Thymus (tissue), 11 donors: ENCODE data around the gene MYO7B. TPM values are rescaled to one million over a fixed set of nuclear protein-coding genes. Genes with fewer than 3 reads are reported as not detected.

ENCODE experiments used
- DNase-seq, 9 donors: peaks; one replicate each; pipeline ENCODE4 v3.0.0-alpha.2; 2013; ENCODE audit warnings: low spot score in 9 of 9, low read depth in 6 of 9, missing footprints in 1 of 9
- H3K27ac ChIP-seq, 2 donors: one replicate each; pipeline ENCODE4 v1.5.1; 2013; ENCODE audit warnings: control low read depth in 1 of 2, low read depth in 1 of 2, low read length in 1 of 2, mild to moderate bottlenecking in 1 of 2, moderate library complexity in 1 of 2
- H3K27me3 ChIP-seq, 2 donors: one replicate each; pipeline ENCODE4 v1.5.1; 2013; ENCODE audit warnings: low read length in 1 of 2; ENCODE audit not compliant: control insufficient read depth in 2 of 2, insufficient read depth in 1 of 2
- H3K36me3 ChIP-seq, 2 donors: one replicate each; pipeline ENCODE4 v1.5.1; 2013; ENCODE audit warnings: low read length in 1 of 2, mild to moderate bottlenecking in 1 of 2, moderate library complexity in 1 of 2; ENCODE audit not compliant: control insufficient read depth in 2 of 2, insufficient read depth in 2 of 2
- H3K4me1 ChIP-seq, 2 donors: one replicate each; pipeline ENCODE4 v1.5.1; 2013; ENCODE audit warnings: low read length in 2 of 2; ENCODE audit not compliant: control insufficient read depth in 2 of 2, insufficient read depth in 2 of 2
- H3K4me3 ChIP-seq, 2 donors: one replicate each; pipeline ENCODE4 v1.5.1; 2013; ENCODE audit warnings: low read length in 2 of 2, control low read depth in 1 of 2, mild to moderate bottlenecking in 1 of 2
- H3K9me3 ChIP-seq, 2 donors: one replicate each; pipeline ENCODE4 v1.5.1; 2013; ENCODE audit warnings: low read length in 1 of 2, mild to moderate bottlenecking in 1 of 2; ENCODE audit not compliant: control insufficient read depth in 2 of 2, insufficient read depth in 1 of 2
- WGBS: extraction: QIAGEN DNeasy Blood & Tissue Kit; methylation state at CpG from one replicate; pipeline ENCODE4 v1.1.7; 2013; 5-methylcytosine and 5-hydroxymethylcytosine counted together
- polyA plus RNA-seq: library from polyadenylated mRNA; stranded (reverse); fragments of 200-250 nt; gene quantifications from one replicate; pipeline ENCODE4 v1.2.3, GENCODE V29; 2013
- total RNA-seq: library from RNA; stranded (reverse); fragments of 120-200 nt; gene quantifications from one replicate; pipeline ENCODE4 v1.2.4, GENCODE V29; 2013
- donor health status: healthy.

MYO7B gene
- total and polyA plus RNA-seq, 2 donors: 4.4 to 5.2 TPM

DNA sequence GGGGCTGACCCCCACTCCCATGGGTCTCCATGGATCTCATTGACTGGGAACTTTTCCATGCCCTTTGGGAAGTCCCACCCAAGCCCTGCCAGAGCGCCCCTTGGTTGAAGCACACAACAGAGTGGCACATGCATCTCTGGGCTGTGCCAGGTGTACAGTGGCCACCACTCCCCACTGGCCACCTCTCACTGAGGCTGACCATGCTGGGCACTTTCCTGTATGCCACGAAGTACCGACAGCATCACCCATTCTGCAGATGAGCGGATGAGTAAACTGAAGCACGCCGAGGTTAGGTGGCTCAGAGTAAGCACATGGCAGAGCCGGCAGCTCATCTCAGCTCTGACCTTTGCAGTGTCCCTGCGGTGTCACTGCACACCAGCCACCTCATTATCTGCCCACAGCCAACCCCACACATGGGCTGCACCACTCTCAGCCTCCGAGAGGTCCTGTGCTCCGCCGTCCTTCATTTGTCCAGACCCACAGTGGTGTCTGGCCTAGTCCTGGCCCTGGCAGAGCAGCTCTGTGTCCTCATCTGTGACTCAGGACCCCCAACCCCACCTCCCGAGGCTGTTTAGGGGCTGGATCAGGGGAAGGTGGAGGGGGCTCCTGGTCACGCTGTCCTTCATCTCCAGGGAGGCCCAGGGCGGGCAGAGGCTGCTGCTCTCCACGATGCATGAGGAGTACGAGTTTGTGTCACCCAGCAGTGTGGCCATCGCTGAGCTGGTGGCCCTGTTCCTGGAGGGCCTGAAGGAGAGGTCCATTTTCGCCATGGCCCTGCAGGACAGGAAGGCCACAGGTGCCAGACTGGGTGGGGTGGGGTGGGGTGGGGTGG lies 92.5 kb downstream of the MYO7B start:
- H3K27me3 ChIP-seq: peaks cover 0 to 11% of the 10 kb centered on the region in 2 donors
- no peak overlapping the region for H3K4me3 ChIP-seq
- no peak for DNase-seq
- WGBS: 97% methylated on average over 18 of the region's 18 CpGs
- peaks cover 0 to 4% of the 10 kb centered on the region in 2 donors for H3K9me3 ChIP-seq
- H3K36me3 ChIP-seq: no peaks in the 10 kb centered on the region
- peaks cover 10 to 52% of the 10 kb centered on the region in 2 donors for H3K4me1 ChIP-seq
- no peak overlapping the region for H3K27ac ChIP-seq

DNA sequence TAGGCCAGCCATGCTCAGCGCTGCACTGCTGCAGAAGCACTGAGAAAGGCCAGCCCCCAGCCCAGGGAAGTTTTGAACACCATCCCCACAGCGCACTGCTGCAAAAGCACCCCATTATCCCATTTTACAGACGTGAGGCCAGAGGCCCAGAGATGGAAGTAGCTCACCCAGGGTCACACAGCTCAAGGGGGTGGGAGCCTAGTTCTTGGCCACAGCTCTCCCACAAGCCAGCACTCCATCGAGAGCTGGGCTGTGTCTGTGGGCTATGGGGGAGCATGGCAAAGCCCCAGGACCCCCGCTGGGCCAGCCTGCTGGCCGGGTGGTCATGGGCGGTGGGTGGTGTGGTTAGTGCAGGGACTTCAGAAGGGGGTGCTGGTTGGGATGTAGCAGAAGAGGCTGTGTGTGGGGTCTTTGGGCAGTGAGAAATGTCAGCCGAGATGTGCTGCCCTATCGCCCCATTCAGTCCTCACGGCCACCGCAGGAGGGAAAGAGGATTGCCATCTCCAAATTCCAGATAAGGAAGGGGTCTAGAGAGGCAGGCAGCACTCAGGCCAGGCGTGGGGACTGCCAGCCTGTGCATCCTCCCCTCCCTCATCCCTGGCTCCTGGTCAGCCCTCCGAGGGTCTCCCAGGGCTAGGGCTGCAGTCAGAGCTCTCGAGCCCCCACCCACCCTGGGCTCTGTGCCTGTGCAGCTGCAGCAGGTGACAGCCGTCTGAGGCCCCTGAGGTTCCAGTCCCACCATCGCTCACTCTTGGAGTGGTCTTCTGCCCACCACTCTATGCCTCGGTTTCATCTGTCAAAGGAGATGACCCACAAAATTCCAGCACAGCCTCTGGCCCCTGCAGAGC lies 93.5 kb downstream of the MYO7B start:
- H3K4me1 ChIP-seq: peaks cover 15 to 52% of the 10 kb centered on the region in 2 donors
- H3K9me3 ChIP-seq: no peaks in the 10 kb centered on the region
- no peak for DNase-seq
- no peaks in the 10 kb centered on the region for H3K36me3 ChIP-seq
- WGBS: 95% methylated on average over 17 of the region's 17 CpGs
- H3K27me3 ChIP-seq: peaks cover 0 to 11% of the 10 kb centered on the region in 2 donors
- H3K27ac ChIP-seq: no peak overlapping the region
- no peak overlapping the region for H3K4me3 ChIP-seq

DNA sequence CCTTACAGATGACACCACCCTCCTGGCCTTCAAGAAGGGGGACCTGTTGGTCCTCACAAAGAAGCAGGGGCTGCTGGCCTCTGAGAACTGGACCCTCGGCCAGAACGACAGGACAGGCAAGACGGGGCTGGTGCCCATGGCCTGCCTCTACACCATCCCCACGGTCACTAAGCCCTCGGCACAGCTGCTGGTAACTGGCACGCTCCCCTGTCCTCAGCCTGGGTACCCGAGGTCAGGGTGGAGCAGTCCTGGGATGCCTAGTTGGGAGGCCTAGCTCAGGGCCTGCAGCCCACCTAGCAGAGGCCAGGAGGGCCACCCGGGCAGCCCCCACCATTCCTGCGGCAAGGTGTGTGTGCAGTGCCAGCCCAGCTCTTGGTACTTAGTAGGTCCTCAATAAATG lies 94.2 kb downstream of the MYO7B start:
- Histone ChIP-seq H3K36me3 (no peaks in the 10 kb centered on the region), H3K4me3 (no peak overlapping the region), H3K27ac (no peak overlapping the region), H3K27me3 (peaks cover 0 to 11% of the 10 kb centered on the region in 2 donors), H3K4me1 (peaks cover 15 to 54% of the 10 kb centered on the region in 2 donors), H3K9me3 (no peaks in the 10 kb centered on the region)
- WGBS: 94% methylated on average over 9 of the region's 9 CpGs
- DNase-seq: no peak

DNA sequence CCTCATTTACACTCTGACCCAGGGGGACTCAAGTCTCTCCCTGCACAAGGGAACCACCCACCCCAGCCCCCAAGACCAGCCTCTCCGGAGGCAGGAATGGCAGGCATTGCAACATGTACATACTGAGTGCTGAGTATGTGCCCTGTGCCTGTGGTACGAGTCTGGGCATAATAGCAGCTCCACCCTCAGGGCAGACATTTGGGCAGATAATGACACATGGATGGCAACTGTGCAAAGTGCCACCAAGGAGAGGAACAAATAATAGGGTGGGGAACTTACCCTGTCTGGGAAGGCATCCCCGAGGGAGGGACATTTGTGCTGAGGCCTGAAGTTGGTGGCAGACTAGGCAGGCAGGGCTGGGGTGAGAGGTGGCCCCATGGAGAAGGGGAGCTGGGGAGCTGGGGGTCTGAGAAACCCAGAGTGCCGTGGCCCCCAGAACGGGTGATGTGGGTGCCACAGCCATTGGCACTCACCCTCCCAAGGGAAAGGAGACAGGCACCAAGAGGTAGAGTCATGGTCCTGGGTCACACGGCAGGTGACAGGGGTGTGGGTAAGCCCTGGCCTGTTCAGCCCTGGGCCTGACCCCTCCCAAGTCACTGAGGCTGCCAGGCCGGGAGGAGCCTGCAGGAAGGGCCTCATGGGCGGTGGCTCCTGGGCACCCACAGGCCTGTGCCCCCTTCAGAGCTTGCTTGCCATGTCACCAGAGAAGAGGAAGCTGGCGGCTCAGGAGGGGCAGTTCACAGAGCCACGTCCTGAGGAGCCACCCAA lies 94.8 kb downstream of the MYO7B start:
- no peak overlapping the region for H3K4me3 ChIP-seq
- H3K4me1 ChIP-seq: peaks cover 15 to 57% of the 10 kb centered on the region in 2 donors
- no peaks in the 10 kb centered on the region for H3K36me3 ChIP-seq
- no peaks in the 10 kb centered on the region for H3K9me3 ChIP-seq
- 87% methylated on average over 10 of the region's 10 CpGs for WGBS
- DNase-seq: no peak
- peaks cover 0 to 4% of the 10 kb centered on the region in 2 donors for H3K27me3 ChIP-seq
- H3K27ac ChIP-seq: no peak overlapping the region

DNA sequence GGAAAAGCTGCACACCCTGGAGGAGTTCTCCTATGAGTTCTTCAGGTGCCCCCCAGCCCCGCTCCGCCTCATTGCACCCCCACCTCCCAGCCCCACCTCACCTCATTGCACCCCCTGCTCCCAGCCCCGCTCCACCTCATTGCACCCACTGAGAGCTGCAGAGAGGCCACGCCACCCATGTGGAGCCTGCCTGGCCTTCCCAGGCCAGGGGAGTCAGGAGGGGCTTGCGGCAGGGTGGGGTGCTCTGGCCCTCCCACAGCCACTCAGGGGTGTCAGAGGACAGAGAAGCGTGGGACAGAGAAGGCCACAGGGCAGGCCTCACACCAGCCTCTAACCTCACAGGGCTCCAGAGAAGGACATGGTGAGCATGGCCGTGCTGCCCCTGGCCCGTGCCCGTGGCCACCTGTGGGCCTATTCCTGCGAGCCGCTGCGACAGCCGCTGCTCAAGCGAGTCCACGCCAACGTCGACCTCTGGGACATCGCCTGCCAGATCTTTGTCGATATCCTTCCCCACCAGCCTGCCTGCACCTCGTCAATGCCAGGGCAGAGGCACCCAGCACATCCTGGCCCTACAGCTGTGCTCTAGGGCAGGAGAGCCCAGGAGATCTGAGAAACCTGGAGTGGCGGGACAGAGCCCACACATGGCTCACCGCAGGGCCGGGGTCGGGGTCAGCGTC lies 95.5 kb downstream of the MYO7B start:
- no peaks in the 10 kb centered on the region for H3K9me3 ChIP-seq
- DNase-seq: no peak
- no peak overlapping the region for H3K4me3 ChIP-seq
- H3K27me3 ChIP-seq: peaks cover 0 to 4% of the 10 kb centered on the region in 2 donors
- H3K36me3 ChIP-seq: no peaks in the 10 kb centered on the region
- H3K4me1 ChIP-seq: peaks cover 15 to 64% of the 10 kb centered on the region in 2 donors
- WGBS: 97% methylated on average over 25 of the region's 25 CpGs
- H3K27ac ChIP-seq: no peak overlapping the region

DNA sequence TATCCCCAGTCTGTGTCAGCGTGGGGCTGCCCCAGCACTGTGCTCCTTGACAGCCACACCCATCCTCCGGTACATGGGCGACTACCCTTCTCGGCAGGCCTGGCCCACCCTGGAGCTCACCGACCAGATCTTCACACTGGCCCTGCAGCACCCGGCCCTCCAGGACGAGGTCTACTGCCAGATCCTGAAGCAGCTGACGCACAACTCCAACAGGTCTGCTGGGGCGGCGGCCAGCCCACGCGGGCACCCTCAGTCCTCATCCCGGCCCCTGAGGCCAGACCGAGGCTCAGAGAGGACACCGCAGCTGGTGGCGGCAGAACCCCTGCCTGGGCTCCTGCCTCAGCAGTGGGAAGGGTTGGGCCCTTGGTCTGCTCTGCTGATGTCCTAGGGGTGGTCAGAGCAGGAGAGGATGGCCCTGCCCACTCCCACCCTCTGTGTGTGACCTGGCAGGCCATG lies 96.1 kb downstream of the MYO7B start:
- no peaks in the 10 kb centered on the region for H3K36me3 ChIP-seq
- 94% methylated on average over 16 of the region's 16 CpGs for WGBS

DNA sequence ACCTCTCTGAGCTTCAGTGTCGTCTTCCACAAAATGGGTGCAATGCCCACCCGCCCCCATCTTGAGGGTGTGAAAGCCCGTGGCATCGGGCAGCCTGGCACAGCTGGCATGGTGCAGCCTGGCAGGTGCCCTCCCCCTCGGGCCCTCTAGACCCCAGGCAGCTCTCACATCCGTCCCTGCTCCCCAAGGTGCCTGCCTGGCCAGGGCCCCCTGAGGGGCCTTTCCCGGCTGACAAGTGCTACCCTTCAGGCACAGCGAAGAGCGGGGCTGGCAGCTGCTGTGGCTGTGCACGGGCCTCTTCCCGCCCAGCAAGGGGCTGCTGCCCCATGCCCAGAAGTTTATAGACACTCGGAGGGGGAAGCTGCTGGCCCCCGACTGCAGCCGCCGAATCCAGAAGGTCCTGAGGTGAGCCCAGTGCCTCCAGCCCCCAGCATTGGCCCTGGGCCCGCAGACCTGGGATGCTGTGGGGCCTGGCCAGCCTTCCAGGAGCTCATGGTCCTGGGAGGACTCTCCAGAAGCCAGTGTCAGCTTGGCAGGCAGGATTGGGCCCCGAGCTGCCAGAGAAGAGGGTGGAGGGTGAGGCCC lies 96.6 kb downstream of the MYO7B start:
- Histone ChIP-seq H3K9me3 (no peaks in the 10 kb centered on the region), H3K4me3 (no peak overlapping the region), H3K27me3 (no peaks in the 10 kb centered on the region), H3K4me1 (peaks cover 17 to 74% of the 10 kb centered on the region in 2 donors), H3K36me3 (no peaks in the 10 kb centered on the region), H3K27ac (peak overlapping the region in 1 of 2 donors; percentile 17)
- no peak for DNase-seq
- 91% methylated on average over 17 of the region's 17 CpGs for WGBS

More for the DNA sequence above, 96.1 kb downstream of the MYO7B start:
- peaks cover 15 to 69% of the 10 kb centered on the region in 2 donors for H3K4me1 ChIP-seq
- no peak overlapping the region for H3K27ac ChIP-seq
- H3K27me3 ChIP-seq: peaks cover 0 to 3% of the 10 kb centered on the region in 2 donors
- H3K4me3 ChIP-seq: no peak overlapping the region
- H3K9me3 ChIP-seq: no peaks in the 10 kb centered on the region
- no peak for DNase-seq
